ENCODE results near the gene PTGIS.

Gene PTGIS

DNA sequence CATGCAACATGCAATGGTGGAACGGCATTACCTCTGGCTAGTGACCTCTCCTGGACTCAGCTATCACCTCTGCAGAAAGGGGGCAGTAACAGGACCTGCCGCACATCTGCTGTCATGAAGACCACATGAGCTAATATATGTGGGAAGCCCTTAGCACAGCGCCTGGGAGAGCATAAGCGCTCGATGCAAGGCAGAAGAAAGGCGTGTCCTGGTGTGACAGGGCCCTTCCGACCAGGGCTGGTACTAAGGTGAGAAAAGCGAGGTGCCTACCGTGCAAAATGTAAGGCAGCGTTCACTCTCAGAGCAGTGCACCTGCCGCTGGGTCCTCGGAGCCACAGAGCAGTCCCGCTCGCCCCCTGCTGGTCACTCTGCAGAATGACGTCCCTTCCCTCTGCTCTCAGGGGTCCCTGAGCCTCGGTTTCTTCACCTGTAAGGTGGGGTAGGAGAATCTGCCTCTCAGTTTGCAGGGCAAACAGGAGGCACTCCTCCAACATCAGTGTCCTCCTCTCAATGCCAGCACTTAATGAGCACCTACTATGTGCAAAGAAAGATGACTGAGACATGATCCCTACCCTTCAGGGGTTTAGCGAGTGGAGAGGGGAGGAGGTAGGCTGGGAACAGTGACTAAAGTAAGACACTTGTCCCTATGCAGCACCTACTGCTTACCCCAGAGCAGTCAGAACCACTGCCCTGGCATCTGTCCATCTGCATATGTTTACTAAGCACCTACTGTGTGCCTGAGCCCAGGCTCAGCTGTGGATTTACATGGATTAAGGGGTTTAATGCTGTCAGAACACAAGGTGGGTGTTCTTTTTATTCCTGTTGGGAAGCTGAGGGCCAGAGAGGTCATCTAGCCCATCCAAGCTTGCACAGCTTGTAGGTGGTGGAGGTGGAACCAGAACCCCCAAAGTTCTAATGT is 41.1 kb upstream of the PTGIS start:
- Histone ChIP-seq H3K9ac (ENCODE audit: low read length) (no peak overlapping the region), H3K36me3 (ENCODE audit: control insufficient read depth, insufficient read depth, low read length) (no peaks in the 10 kb centered on the region), H3K27ac (ENCODE audit: low read depth, low read length) (no peak overlapping the region), H3K4me3 (ENCODE audit: low read depth, low read length) (peak overlapping the region; percentile 44; the same call in 1 of the 2 replicates), H3K4me1 (ENCODE audit: control insufficient read depth, insufficient read depth, low read length) (peaks cover 4% of the 10 kb centered on the region), H3K27me3 (ENCODE audit: control insufficient read depth, insufficient read depth, low read length) (no peaks in the 10 kb centered on the region; the same call in 1 of the 2 replicates), H3K9me3 (ENCODE audit: control insufficient read depth, insufficient read depth, low read depth, low read length) (no peaks in the 10 kb centered on the region)

- Histone ChIP-seq H3K27ac (ENCODE audit: low read depth, low read length) (no peak overlapping the region), H3K36me3 (ENCODE audit: control insufficient read depth, insufficient read depth, low read length) (no peaks in the 10 kb centered on the region), H3K4me3 (ENCODE audit: low read depth, low read length) (no peak overlapping the region), H3K27me3 (ENCODE audit: control insufficient read depth, insufficient read depth, low read length) (no peaks in the 10 kb centered on the region; the same call in 1 of the 2 replicates), H3K9me3 (ENCODE audit: control insufficient read depth, insufficient read depth, low read depth, low read length) (no peaks in the 10 kb centered on the region), H3K9ac (ENCODE audit: low read length) (no peak overlapping the region), H3K4me1 (ENCODE audit: control insufficient read depth, insufficient read depth, low read length) (peaks cover 4% of the 10 kb centered on the region)
Measured at GRCh38 chr20:49607568-49607967, 39.6 kb upstream of the PTGIS start.

DNA sequence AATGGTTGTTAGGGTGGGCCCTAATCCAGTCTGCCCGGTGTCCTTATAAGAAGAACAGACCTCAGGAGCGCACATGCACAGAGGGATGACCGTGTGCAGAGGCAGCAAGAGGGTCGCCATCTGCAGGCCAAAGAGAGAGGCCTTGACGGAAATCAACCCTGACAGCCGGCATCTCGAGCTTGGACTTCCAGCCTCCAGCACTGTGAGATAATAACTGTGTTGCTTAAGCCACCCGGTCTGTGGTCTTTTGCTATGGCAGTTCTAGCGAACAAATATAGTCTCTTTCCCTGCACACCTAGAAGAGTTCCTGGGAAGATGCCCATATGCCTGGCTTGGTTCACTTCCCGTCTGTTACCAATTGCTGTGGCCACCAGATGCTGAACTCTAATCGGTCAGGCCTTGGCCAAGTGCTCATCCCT is 35.3 kb upstream of the PTGIS start:
- no peaks in the 10 kb centered on the region for H3K4me1 ChIP-seq (ENCODE audit: control insufficient read depth, insufficient read depth, low read length)
- no peak overlapping the region for H3K9ac ChIP-seq (ENCODE audit: low read length)
- no peak overlapping the region for H3K4me3 ChIP-seq (ENCODE audit: low read depth, low read length)
- no peaks in the 10 kb centered on the region; the same call in 1 of the 2 replicates for H3K27me3 ChIP-seq (ENCODE audit: control insufficient read depth, insufficient read depth, low read length)
- no peaks in the 10 kb centered on the region for H3K36me3 ChIP-seq (ENCODE audit: control insufficient read depth, insufficient read depth, low read length)
- H3K27ac ChIP-seq (ENCODE audit: low read depth, low read length): no peak overlapping the region
- no peaks in the 10 kb centered on the region for H3K9me3 ChIP-seq (ENCODE audit: control insufficient read depth, insufficient read depth, low read depth, low read length)

DNA sequence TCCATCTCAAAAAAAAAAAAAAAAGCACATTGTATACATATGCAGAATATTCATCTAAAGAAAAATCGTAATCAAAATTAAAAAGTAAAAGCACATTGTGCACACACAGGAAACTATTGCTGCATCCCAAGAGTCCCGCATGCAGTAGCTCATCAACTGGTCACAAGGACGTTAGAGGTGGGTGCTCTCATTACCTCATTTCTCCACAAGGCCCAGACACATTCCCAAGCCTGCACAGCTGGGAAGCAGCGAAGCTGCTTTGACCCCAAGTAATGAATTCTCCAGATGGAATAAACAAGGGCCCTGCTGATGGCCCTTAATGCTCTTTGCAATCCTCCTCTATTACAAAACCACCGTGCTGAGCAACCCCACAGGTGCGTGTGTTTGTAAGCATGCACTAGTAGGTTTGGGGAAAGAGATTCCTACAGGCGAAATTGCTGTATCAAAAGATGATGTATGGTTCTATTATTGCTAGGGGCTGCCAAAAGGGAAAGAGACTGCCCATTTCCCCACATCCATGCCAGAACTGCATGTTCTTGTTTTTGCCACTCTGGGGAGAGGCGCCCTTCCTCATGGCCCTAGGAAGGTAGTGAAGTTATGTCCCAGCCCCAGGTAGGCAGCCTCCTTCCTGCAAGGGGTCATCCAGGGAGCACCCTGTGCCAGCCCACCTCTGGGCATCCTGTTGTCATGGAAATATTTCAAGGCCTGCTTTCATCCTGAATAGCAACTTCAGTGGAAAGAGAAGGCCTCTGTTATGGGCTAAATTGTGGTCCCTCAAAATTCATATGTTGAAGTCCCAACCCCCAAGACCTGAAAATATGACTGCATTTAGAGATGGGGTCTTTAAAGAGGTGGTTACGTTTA is 34.6 kb upstream of the PTGIS start:
- no peak overlapping the region for H3K27ac ChIP-seq (ENCODE audit: low read depth, low read length)
- H3K9me3 ChIP-seq (ENCODE audit: control insufficient read depth, insufficient read depth, low read depth, low read length): no peaks in the 10 kb centered on the region
- no peak overlapping the region for H3K9ac ChIP-seq (ENCODE audit: low read length)
- H3K27me3 ChIP-seq (ENCODE audit: control insufficient read depth, insufficient read depth, low read length): no peaks in the 10 kb centered on the region
- H3K4me1 ChIP-seq (ENCODE audit: control insufficient read depth, insufficient read depth, low read length): no peaks in the 10 kb centered on the region
- H3K4me3 ChIP-seq (ENCODE audit: low read depth, low read length): no peak overlapping the region
- no peaks in the 10 kb centered on the region for H3K36me3 ChIP-seq (ENCODE audit: control insufficient read depth, insufficient read depth, low read length)

DNA sequence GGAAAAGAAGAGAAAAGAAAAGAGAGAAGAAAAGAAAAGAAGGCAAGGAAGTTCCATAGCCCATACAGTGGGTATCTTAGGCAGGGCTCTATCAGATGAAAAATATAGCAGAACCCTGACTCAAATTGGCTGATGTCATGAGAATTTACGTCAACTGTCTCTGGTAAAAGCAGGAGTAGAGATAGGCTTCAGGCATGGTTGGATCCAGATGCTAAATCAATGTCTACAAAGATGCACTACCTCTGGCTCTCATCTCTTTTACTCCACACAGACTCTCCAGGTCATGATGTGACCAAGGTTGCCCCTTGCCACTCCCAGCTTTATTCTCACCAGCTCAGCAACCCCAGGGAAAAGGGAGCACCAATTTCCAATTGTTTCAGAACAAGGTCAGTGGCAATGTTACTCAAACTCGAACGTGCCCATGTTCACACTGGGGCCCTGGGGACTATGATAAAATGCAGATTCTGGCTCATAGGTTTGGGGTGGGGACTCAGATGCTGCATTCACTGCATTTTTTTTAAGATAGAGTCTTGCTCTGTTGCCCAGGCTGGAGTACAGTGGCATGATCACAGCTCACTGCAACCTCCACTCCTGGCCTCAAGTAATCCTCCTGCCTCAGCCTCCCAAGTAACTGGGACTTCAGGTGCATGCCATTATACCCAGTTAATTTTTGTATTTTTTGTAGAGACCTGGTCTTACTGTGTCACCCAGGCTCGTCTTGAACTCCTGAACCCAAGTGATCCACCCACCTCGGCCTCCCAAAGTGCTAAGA is 33.4 kb upstream of the PTGIS start:
- no peaks in the 10 kb centered on the region for H3K36me3 ChIP-seq (ENCODE audit: control insufficient read depth, insufficient read depth, low read length)

GRCh38 chr20:49599746-49600113 is 31.8 kb upstream of the PTGIS start:
- H3K27me3 ChIP-seq (ENCODE audit: control insufficient read depth, insufficient read depth, low read length): no peaks in the 10 kb centered on the region
- no peak overlapping the region for H3K4me3 ChIP-seq (ENCODE audit: low read depth, low read length)
- no peaks in the 10 kb centered on the region for H3K36me3 ChIP-seq (ENCODE audit: control insufficient read depth, insufficient read depth, low read length)
- H3K4me1 ChIP-seq (ENCODE audit: control insufficient read depth, insufficient read depth, low read length): peaks cover 7% of the 10 kb centered on the region; the same call in 1 of the 2 replicates
- no peak overlapping the region for H3K27ac ChIP-seq (ENCODE audit: low read depth, low read length)
- H3K9ac ChIP-seq (ENCODE audit: low read length): no peak overlapping the region
- H3K9me3 ChIP-seq (ENCODE audit: control insufficient read depth, insufficient read depth, low read depth, low read length): no peaks in the 10 kb centered on the region

More for the DNA sequence above, 33.4 kb upstream of the PTGIS start:
- H3K27ac ChIP-seq (ENCODE audit: low read depth, low read length): no peak overlapping the region
- H3K4me1 ChIP-seq (ENCODE audit: control insufficient read depth, insufficient read depth, low read length): 0 out of 2 replicates have a peak, but pooled peaks cover under 1% of the 10 kb centered on the region
- no peaks in the 10 kb centered on the region for H3K27me3 ChIP-seq (ENCODE audit: control insufficient read depth, insufficient read depth, low read length)
- no peaks in the 10 kb centered on the region for H3K9me3 ChIP-seq (ENCODE audit: control insufficient read depth, insufficient read depth, low read depth, low read length)
- H3K9ac ChIP-seq (ENCODE audit: low read length): no peak overlapping the region
- no peak overlapping the region for H3K4me3 ChIP-seq (ENCODE audit: low read depth, low read length)

GRCh38 chr20:49597825-49598395 is 30.0 kb upstream of the PTGIS start:
- Histone ChIP-seq H3K36me3 (ENCODE audit: control insufficient read depth, insufficient read depth, low read length) (no peaks in the 10 kb centered on the region), H3K4me1 (ENCODE audit: control insufficient read depth, insufficient read depth, low read length) (peaks cover 7% of the 10 kb centered on the region; the same call in 1 of the 2 replicates), H3K9me3 (ENCODE audit: control insufficient read depth, insufficient read depth, low read depth, low read length) (no peaks in the 10 kb centered on the region), H3K4me3 (ENCODE audit: low read depth, low read length) (no peak overlapping the region), H3K27me3 (ENCODE audit: control insufficient read depth, insufficient read depth, low read length) (no peaks in the 10 kb centered on the region), H3K27ac (ENCODE audit: low read depth, low read length) (no peak overlapping the region), H3K9ac (ENCODE audit: low read length) (no peak overlapping the region)

GRCh38 chr20:49595811-49596561 is 28.0 kb upstream of the PTGIS start:
- no peak overlapping the region for H3K27ac ChIP-seq (ENCODE audit: low read depth, low read length)
- no peaks in the 10 kb centered on the region for H3K36me3 ChIP-seq (ENCODE audit: control insufficient read depth, insufficient read depth, low read length)
- peaks cover 7% of the 10 kb centered on the region; the same call in 1 of the 2 replicates for H3K4me1 ChIP-seq (ENCODE audit: control insufficient read depth, insufficient read depth, low read length)
- H3K9me3 ChIP-seq (ENCODE audit: control insufficient read depth, insufficient read depth, low read depth, low read length): no peaks in the 10 kb centered on the region
- H3K27me3 ChIP-seq (ENCODE audit: control insufficient read depth, insufficient read depth, low read length): no peaks in the 10 kb centered on the region
- H3K9ac ChIP-seq (ENCODE audit: low read length): no peak overlapping the region
- H3K4me3 ChIP-seq (ENCODE audit: low read depth, low read length): no peak overlapping the region

- no peak overlapping the region for H3K4me3 ChIP-seq (ENCODE audit: low read depth, low read length)
- no peaks in the 10 kb centered on the region for H3K36me3 ChIP-seq (ENCODE audit: control insufficient read depth, insufficient read depth, low read length)
- no peak overlapping the region for H3K27ac ChIP-seq (ENCODE audit: low read depth, low read length)
- no peak overlapping the region for H3K9ac ChIP-seq (ENCODE audit: low read length)
- no peaks in the 10 kb centered on the region for H3K27me3 ChIP-seq (ENCODE audit: control insufficient read depth, insufficient read depth, low read length)
- H3K9me3 ChIP-seq (ENCODE audit: control insufficient read depth, insufficient read depth, low read depth, low read length): no peaks in the 10 kb centered on the region
- peaks cover 7% of the 10 kb centered on the region; the same call in 1 of the 2 replicates for H3K4me1 ChIP-seq (ENCODE audit: control insufficient read depth, insufficient read depth, low read length)
Measured at GRCh38 chr20:49595346-49595745, 27.4 kb upstream of the PTGIS start.

- Histone ChIP-seq H3K4me1 (ENCODE audit: control insufficient read depth, insufficient read depth, low read length) (peaks cover 7% of the 10 kb centered on the region; the same call in 1 of the 2 replicates), H3K36me3 (ENCODE audit: control insufficient read depth, insufficient read depth, low read length) (no peaks in the 10 kb centered on the region), H3K27ac (ENCODE audit: low read depth, low read length) (no peak overlapping the region), H3K27me3 (ENCODE audit: control insufficient read depth, insufficient read depth, low read length) (no peaks in the 10 kb centered on the region), H3K4me3 (ENCODE audit: low read depth, low read length) (no peak overlapping the region), H3K9ac (ENCODE audit: low read length) (no peak overlapping the region), H3K9me3 (ENCODE audit: control insufficient read depth, insufficient read depth, low read depth, low read length) (no peaks in the 10 kb centered on the region)
Measured at GRCh38 chr20:49594931-49595315, 27.0 kb upstream of the PTGIS start.

All from HUES6 (cell line).